GM10266 (cell line): ENCODE results near the gene SOX21.
A peak's percentile ranks its signal among the peaks of the same experiment; 100 is the strongest.

ENCODE experiments used
- DNase-seq: peaks from one replicate; pipeline ENCODE4 v3.0.0; 2012; ENCODE audit errors: extremely low spot score
- TF ChIP-seq, protein P1 (sequence below): IDR thresholded peaks from 2 replicates; pipeline ENCODE4 v1.5.1; 2012; ENCODE audit warnings: mild to moderate bottlenecking, low read depth; ENCODE audit not compliant: control insufficient read depth, insufficient read depth; ENCODE audit errors: missing control alignments

Gene SOX21

DNA sequence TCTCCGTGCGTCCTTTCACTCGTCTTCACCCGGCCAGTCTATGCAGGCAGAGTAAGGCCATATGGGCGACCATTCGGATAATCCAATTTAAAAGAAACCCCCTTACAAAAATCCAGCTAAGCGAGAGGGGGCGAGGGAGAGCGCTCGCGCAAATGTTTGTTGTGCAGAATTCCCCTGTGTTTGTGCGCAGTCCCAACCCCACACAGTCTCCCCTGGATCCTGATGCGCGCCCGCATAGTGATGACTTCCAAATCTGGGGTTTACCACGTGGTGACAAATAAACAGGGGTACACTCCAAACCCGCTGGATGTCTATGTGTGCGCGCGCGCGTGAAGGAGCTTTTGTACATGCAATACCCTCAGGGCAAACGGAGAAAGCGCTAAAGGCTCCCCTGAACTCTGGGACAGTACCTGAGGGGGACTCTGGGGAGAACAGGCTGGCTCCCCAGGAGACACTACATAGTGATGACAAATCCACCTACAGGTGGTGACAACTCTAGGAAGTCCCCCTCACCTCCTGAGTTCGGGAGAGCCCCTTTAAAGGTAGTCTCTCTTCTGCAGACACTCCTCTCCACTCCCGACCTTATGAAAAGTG, 8.5 kb downstream of the SOX21 start:
- TF ChIP-seq, protein P1, sequence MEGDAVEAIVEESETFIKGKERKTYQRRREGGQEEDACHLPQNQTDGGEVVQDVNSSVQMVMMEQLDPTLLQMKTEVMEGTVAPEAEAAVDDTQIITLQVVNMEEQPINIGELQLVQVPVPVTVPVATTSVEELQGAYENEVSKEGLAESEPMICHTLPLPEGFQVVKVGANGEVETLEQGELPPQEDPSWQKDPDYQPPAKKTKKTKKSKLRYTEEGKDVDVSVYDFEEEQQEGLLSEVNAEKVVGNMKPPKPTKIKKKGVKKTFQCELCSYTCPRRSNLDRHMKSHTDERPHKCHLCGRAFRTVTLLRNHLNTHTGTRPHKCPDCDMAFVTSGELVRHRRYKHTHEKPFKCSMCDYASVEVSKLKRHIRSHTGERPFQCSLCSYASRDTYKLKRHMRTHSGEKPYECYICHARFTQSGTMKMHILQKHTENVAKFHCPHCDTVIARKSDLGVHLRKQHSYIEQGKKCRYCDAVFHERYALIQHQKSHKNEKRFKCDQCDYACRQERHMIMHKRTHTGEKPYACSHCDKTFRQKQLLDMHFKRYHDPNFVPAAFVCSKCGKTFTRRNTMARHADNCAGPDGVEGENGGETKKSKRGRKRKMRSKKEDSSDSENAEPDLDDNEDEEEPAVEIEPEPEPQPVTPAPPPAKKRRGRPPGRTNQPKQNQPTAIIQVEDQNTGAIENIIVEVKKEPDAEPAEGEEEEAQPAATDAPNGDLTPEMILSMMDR, result no peak
- peak; percentile 18 for DNase-seq

DNA sequence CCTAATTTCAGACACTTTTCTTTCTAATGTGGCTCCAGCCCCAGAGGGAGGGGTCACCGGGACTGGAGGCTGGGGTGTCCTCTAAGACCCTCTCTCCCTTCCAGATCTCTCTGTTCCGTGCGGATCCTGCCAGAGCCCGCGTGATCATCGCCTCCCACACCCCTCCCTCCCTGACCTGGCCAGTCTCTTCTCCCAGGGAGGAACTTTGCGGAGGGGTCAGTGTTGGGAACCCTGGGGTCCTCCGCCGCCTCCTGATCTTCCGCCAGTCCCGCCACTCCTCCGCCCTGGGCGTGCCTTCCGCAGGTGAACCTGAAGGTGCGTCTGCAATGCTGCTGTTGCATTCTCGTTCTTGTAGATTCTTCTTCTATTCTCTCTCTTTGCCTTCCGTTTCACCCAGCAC, 9.1 kb downstream of the SOX21 start:
- no peak for DNase-seq
- TF ChIP-seq, protein P1, result no peak

DNA sequence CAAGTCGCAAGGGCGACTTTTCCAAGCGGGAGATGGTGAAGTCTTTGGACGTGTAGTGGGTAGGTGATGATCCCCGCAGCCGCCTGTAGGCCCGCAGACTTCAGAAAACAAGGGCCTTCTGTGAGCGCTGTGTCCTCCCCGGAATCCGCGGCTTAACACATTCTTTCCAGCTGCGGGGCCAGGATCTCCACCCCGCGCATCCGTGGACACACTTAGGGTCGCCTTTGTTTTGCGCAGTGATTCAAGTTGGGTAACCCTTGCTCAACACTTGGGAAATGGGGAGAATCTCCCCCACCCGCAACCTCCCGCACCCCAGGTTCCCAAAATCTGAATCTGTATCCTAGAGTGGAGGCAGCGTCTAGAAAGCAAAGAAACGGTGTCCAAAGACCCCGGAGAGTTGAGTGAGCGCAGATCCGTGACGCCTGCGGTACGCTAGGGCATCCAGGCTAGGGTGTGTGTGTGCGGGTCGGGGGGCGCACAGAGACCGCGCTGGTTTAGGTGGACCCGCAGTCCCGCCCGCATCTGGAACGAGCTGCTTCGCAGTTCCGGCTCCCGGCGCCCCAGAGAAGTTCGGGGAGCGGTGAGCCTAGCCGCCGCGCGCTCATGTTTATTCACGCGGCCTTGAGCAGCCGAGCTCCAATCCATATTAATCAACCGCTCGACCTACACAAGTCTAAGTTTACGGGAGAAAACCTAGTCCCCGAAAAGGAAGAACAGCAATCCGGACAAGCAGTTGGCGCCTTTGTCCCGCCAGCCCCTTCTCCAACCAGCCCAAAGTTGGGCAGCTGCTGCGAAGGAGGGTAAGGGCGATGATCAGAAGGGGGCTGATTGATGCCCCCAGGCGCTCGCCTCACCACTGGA, 9.9 kb downstream of the SOX21 start:
- no peak for DNase-seq
- TF ChIP-seq, protein P1, result no peak

DNA sequence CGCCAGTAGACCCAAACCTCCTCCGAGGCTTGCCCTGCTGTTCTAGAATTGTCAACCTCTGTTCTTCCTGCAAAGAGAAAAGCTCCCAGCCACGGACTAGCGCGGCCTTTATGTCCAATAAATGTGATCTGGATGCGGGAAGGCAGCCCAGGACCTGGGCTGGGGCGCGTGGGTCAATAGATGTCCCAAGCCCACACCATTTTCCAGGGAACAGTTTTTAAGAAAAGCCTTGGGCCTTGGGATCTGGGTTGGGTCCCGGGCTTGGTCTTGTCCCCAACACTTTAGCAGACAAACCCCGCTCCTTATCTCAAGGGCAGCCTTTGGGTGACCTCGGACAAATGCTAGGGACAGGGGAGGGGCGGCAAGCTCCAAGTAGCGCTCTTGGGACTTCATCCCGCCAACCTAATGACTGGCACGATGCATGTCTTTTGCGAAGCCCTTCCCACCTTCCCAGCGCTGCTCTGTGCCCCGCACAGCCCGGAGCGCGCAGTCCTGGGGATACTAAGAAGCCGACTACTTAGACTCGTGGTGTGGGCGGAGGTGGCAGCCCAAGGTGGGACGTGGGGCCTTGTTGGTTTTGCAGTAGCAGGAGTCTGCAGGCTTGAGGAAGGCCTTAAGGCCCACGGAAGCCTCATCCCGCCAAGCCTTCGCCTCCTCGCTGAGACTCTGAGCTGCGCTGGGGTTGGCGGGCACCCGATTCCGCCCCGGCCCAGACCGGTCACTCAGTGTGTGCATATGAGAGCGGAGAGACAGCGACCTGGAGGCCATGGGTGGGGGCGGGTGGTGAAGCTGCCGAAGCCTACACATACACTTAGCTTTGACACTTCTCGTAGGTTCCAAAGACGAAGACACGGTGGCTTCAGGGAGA, 10.8 kb downstream of the SOX21 start:
- TF ChIP-seq, protein P1, result no peak
- DNase-seq, result no peak

DNA sequence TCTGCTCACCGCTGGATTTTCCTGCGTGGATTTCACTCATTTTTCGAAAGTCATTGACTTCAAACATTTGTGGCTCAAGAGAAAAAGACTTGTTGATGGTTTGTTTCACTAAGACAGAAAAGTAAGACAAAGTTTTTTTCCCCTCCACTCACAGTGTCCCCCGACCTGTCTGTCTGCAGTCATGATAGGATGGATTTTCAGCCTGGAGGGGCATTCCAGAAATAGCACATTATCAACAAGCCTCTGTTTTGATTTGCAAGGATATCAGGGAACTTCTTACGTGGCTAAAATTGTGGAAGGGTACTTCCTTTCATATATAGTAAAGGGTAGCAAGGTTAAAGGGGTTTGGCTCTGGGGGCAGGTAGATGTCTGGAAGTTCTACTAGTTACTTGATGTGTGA, 11.8 kb downstream of the SOX21 start:
- TF ChIP-seq, protein P1, result no peak
- DNase-seq, result no peak

DNA sequence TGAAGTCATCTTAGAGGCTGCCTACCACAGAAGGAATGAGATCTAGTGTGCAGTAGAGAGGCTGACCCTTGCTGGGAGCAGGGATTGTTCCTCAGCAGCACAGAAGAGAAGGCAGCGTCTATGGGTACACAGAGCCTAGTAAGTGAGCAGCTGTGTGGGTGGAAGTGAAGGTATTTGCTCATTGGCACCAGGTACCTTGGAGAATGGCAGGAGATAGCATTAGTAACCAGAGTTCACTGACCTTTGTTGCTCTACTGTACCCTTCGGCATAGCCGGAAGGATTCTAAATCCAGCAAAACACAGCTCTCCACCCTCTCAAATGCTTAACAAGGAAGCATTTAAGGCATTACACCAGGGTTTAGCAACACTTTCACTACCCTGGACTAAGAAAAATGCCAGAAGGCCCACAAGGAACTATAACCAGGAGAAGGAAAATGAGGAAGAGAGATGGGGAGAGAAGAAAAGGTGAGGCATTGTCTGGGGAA, 12.3 kb downstream of the SOX21 start:
- no peak for DNase-seq
- TF ChIP-seq, protein P1, result no peak
